Measurements from ENCODE around the gene TTC17.

The TTC17 gene

DNA sequence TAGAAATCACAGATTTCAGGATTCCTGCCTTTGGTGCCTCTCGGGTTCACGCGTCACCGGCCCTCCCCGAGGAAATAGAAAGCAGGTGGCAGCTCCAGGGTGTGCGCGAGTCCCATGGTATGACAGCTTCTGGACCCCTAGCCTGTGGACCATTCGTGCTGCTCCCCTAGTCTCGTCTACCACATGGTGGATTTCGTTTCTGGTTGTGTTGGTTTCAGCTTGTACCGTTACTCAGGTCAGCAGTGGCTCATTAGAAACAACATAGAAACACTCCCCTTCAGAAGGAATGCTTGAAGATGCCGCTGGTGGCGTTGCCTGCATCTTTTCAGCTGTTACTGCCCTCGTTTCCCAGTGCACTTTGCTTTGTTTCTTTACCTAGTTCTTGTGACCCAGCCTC lies 700 bp downstream of the TTC17 start:
- no peaks in the 10 kb centered on the region for H3K27me3 ChIP-seq (replicated peaks)
- TF ChIP-seq, protein P1, sequence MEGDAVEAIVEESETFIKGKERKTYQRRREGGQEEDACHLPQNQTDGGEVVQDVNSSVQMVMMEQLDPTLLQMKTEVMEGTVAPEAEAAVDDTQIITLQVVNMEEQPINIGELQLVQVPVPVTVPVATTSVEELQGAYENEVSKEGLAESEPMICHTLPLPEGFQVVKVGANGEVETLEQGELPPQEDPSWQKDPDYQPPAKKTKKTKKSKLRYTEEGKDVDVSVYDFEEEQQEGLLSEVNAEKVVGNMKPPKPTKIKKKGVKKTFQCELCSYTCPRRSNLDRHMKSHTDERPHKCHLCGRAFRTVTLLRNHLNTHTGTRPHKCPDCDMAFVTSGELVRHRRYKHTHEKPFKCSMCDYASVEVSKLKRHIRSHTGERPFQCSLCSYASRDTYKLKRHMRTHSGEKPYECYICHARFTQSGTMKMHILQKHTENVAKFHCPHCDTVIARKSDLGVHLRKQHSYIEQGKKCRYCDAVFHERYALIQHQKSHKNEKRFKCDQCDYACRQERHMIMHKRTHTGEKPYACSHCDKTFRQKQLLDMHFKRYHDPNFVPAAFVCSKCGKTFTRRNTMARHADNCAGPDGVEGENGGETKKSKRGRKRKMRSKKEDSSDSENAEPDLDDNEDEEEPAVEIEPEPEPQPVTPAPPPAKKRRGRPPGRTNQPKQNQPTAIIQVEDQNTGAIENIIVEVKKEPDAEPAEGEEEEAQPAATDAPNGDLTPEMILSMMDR (IDR thresholded peaks at IDR 0.05; ENCODE audit: low read depth, low read length, missing control alignments), result peak; percentile 12
- peak overlapping the region; percentile 98 for H3K4me3 ChIP-seq (ENCODE audit: low read depth, low read length)
- in situ Hi-C loops (cut with HindIII; ENCODE audit: low pct_ligation_motif_present, low sequenced_read_pairs), result no loop called here
- H3K27ac ChIP-seq, result peak overlapping the region; percentile 90
- H3K36me3 ChIP-seq (replicated peaks), result peaks cover 3% of the 10 kb centered on the region
- peak; percentile 17 for DNase-seq

DNA sequence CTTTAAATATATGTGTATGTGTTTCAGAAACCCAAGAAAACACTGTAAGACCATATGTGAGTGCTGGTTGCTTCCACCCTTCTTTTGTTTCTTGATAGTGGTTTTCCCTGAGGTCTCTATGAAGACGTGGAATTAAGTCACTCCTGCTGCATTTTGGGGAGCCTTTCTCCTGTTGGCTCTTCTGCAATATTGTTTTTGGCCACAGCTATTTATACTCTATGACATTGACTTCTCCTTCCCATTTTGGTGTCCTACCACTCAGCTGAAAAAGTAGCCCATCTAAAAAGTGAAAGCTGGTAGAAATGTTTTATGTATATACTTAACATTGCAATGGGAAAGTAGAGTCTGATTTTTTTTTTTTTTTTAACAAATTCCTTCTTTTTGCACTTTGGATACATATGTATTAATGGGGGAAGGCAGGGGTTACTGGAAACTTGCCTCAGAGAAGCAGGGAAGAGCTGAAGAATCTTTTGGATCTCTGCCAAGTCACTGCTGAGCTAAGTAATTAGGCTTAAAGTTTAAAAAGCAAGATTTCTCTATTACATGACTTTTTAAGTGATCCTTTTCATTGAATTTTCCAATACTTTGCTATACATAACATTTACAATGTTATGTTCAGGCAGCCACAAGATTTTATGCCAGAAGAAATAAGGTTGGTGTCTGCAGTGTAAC lies 1.8 kb downstream of the TTC17 start:
- Histone ChIP-seq H3K36me3 (replicated peaks) (peaks cover 3% of the 10 kb centered on the region), H3K27me3 (replicated peaks) (no peaks in the 10 kb centered on the region), H3K4me3 (ENCODE audit: low read depth, low read length) (no peak overlapping the region), H3K27ac (no peak overlapping the region)
- in situ Hi-C loops (cut with HindIII; ENCODE audit: low pct_ligation_motif_present, low sequenced_read_pairs), result no loop called here
- TF ChIP-seq, protein P1 (IDR thresholded peaks at IDR 0.05; ENCODE audit: low read depth, low read length, missing control alignments), result no peak
- DNase-seq, result no peak

DNA sequence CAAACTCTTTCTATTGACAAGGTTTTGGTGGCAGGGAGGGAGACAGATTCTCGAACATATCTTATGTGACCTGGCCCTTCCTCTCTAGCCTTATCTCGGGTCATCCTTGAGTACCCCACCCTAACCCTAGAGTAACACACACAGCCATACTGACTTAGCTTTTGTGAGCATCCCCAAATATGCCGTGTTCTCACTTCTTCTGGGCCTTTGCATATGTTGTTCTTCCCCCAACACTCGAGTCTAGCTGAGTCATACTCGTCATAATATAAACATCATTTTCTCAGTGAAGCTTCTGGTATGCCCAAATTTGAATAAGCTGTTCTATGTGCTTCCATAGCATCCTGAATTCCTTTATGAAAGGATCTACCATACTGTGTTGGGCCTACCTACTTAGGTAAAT lies 8.0 kb downstream of the TTC17 start:
- in situ Hi-C loops (cut with HindIII; ENCODE audit: low pct_ligation_motif_present, low sequenced_read_pairs), result no loop called here
- TF ChIP-seq, protein P1 (IDR thresholded peaks at IDR 0.05; ENCODE audit: low read depth, low read length, missing control alignments), result no peak

DNA sequence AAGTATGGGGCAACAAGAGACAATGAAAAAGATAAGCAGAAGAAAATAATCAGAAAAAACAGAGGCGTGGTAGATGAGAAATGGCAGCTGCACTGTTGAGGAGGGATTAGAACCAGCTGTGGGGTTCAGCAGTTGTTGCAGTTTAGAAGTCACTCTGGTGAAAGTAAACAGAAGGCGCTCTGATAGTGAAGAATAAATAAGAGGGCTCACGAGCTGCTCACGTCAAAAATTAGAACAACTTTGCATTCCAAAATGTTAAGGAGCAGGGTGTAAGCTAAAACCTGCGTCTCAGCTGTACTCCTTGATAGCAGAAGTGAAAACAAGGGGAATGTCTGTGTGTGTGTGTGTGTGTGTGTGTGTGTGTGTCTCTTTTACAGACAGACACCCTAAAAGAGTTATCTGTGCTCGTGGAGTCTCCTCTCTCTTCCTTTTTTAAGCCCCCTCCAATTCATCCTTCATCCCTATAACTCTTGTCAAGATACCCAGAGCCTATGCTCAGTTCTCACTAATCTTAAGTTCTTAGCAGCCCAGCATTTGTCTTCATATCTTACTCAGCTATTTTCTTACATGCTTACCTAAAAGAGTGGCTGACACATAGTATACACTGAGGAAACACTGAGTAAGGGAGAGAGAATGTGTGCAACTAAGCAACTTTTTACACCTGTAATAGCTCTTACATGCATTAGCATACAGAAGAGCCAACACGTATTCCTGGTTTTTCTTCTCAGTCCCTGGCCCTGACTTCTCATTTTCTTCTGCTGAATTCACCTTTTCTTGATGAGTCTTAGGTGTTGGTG lies 8.9 kb downstream of the TTC17 start:
- DNase-seq, result no peak
- Histone ChIP-seq H3K36me3 (replicated peaks) (no peaks in the 10 kb centered on the region), H3K27me3 (replicated peaks) (no peaks in the 10 kb centered on the region), H3K27ac (no peak overlapping the region), H3K4me3 (ENCODE audit: low read depth, low read length) (no peak overlapping the region)
- in situ Hi-C loops (cut with HindIII; ENCODE audit: low pct_ligation_motif_present, low sequenced_read_pairs), result no loop called here
- TF ChIP-seq, protein P1 (IDR thresholded peaks at IDR 0.05; ENCODE audit: low read depth, low read length, missing control alignments), result no peak

More for the DNA sequence above, 8.0 kb downstream of the TTC17 start:
- H3K36me3 ChIP-seq (replicated peaks), result no peaks in the 10 kb centered on the region
- no peaks in the 10 kb centered on the region for H3K27me3 ChIP-seq (replicated peaks)
- DNase-seq, result peak; percentile 36
- H3K4me3 ChIP-seq (ENCODE audit: low read depth, low read length), result no peak overlapping the region
- peak overlapping the region; percentile 37 for H3K27ac ChIP-seq

DNA sequence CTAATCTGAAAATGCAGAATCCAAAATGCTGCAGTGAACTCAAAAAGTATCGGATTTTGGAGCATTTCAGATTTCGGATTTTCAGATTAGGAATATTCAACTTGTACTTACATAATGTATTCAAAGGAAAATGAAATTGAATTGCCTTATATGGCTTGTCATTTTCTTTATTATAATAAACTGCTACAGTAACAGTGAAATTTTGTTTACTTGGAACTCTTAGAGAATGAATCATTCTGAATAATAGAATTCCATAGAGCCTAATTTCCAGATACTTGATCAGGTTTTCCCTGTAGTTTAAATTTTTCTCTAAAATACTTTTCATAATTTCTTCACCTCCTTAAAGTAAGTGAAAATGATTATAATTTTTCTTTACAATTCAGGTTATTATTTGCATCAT lies 17.3 kb downstream of the TTC17 start:
- Histone ChIP-seq H3K4me3 (ENCODE audit: low read depth, low read length) (no peak overlapping the region), H3K36me3 (replicated peaks) (no peaks in the 10 kb centered on the region), H3K27me3 (replicated peaks) (no peaks in the 10 kb centered on the region), H3K27ac (peak overlapping the region; percentile 35)
- in situ Hi-C loops (cut with HindIII; ENCODE audit: low pct_ligation_motif_present, low sequenced_read_pairs), result no loop called here
- no peak for DNase-seq
- TF ChIP-seq, protein P1 (IDR thresholded peaks at IDR 0.05; ENCODE audit: low read depth, low read length, missing control alignments), result no peak
